Spleen (tissue), 11 donors: Measurements from ENCODE around the gene CA12. TPM values are rescaled to one million over a fixed set of nuclear protein-coding genes. Genes with fewer than 3 reads are reported as not detected.

Experiments used
- DNase-seq: peaks from one replicate; pipeline ENCODE4 v3.0.0-alpha.2; 2020
- H3K27ac ChIP-seq, 8 donors: fragments of 200-600 bp; sonication (generic) in 7 of 8; 1 replicate in 4 of 8; 2 replicates in 4 of 8; pipeline versions ENCODE4 v1.5.0 to v1.8.0; 2016 to 2021; ENCODE audit warnings: inconsistent platforms in 4 of 8, mild to moderate bottlenecking in 4 of 8, moderate library complexity in 1 of 8
- H3K27me3 ChIP-seq, 7 donors: fragments of 200-600 bp; sonication (generic) in 6 of 7; replicated peaks in 1 of 7; 1 replicate in 4 of 7; 2 replicates in 3 of 7; pipeline versions ENCODE4 v1.5.0 to v1.8.0; 2016 to 2021; ENCODE audit warnings: inconsistent platforms in 3 of 7, mild to moderate bottlenecking in 1 of 7
- H3K36me3 ChIP-seq, 6 donors: fragments of 200-600 bp; sonication (generic) in 5 of 6; 1 replicate in 4 of 6; 2 replicates in 2 of 6; pipeline versions ENCODE4 v1.5.0 to v1.8.0; 2016 to 2021; ENCODE audit warnings: inconsistent platforms in 2 of 6
- H3K4me1 ChIP-seq, 6 donors: fragments of 200-600 bp; sonication (generic) in 5 of 6; 1 replicate in 3 of 6; 2 replicates in 3 of 6; pipeline versions ENCODE4 v1.5.0 to v1.8.0; 2016 to 2021; ENCODE audit warnings: inconsistent platforms in 3 of 6
- H3K4me3 ChIP-seq, 8 donors: fragments of 200-600 bp; sonication (generic) in 7 of 8; 1 replicate in 4 of 8; 2 replicates in 4 of 8; pipeline versions ENCODE4 v1.5.0 to v1.8.0; 2016 to 2021; ENCODE audit warnings: inconsistent platforms in 4 of 8, mild to moderate bottlenecking in 4 of 8, moderate library complexity in 2 of 8
- H3K9me3 ChIP-seq, 8 donors: fragments of 200-600 bp; sonication (generic) in 7 of 8; 1 replicate in 4 of 8; 2 replicates in 4 of 8; pipeline versions ENCODE4 v1.5.0 to v1.8.0; 2016 to 2021; ENCODE audit warnings: inconsistent platforms in 4 of 8
- CTCF ChIP-seq, 11 experiments: fragments of 200-600 bp in 7 of 11; fragments of 450-650 bp in 4 of 11; sonication (generic) in 4 of 11; IDR thresholded peaks in 8 of 11; conservative IDR thresholded peaks in 3 of 11; 1 replicate in 7 of 11; 2 replicates in 4 of 11; pipeline versions ENCODE4 v1.4.0 to v1.8.0; 2016 to 2021; ENCODE audit warnings: antibody characterized with exemption in 11 of 11, inconsistent platforms in 4 of 11, mild to moderate bottlenecking in 1 of 11
- POLR2A ChIP-seq, 3 donors: fragments of 450-650 bp; IDR thresholded peaks; one replicate each; pipeline ENCODE4 v1.5.1; 2017; ENCODE audit warnings: antibody characterized with exemption in 3 of 3, mild to moderate bottlenecking in 1 of 3
- POLR2AphosphoS5 ChIP-seq, 3 donors: sonication (generic); formaldehyde crosslinking; IDR thresholded peaks; one replicate each; pipeline ENCODE4 v1.5.1; 2017; ENCODE audit warnings: antibody characterized with exemption in 3 of 3
- WGBS, 5 donors: extraction: QIAGEN DNeasy Blood & Tissue Kit in 3 of 5; methylation state at CpG; one replicate each; pipeline versions ENCODE4 v1.1.5 to v1.1.7; 2013 to 2018; 5-methylcytosine and 5-hydroxymethylcytosine counted together
- intact Hi-C: fragments of 100-400 bp; cut with DNase I; formaldehyde crosslinking; loops from one replicate; pipeline ENCODE4 v1.15.0; 2023; ENCODE audit warnings: low total_unique reads
- polyA plus RNA-seq, 3 donors: library from polyadenylated mRNA; stranded (reverse); fragments of 200-250 nt; gene quantifications; one replicate each; pipeline ENCODE4 v1.2.1, GENCODE V29; 2013
- total RNA-seq, 7 donors: library from RNA; depleted of rRNA in 3 of 7; stranded (reverse); fragments of >200 nt in 3 of 7; fragmentation: NEBNext Ultra II Directional in 4 of 7; extraction: Animal tissue kit (Norgen Biotek cat#: 25700) in 4 of 7; gene quantifications; one replicate each; pipeline versions ENCODE4 v1.1.0 to v1.2.1, GENCODE V29; 2016 to 2021
- donor health status: healthy with polysubstance abuse.
- donor health status: DM: no; HTN: no; CAD: no; lungs with moderate emphysema.
- donor health status: DM: no; HTN: no; CAD: no.
- donor health status: Bipolar disorder and iron deficiency.
- donor health status: healthy.
- donor health status: DM: no; HTN: no; CAD: no.
- donor health status: DM: yes; HTN: yes; CAD: no.

The CA12 gene
- total and polyA plus RNA-seq, 10 donors = 0.02 to 3.3 (median 0.42) TPM

- DNase-seq = no peak
- TF ChIP-seq POLR2AphosphoS5 (IDR thresholded peaks at IDR 0.05) (no peak), CTCF (IDR thresholded peaks at IDR 0.05 in 8 of 11, conservative IDR thresholded peaks at IDR 0.05 in 3 of 11) (no peak), POLR2A (IDR thresholded peaks at IDR 0.05) (no peak)
- no peak overlapping the region for H3K4me3 ChIP-seq
- no peaks in the 10 kb centered on the region for H3K36me3 ChIP-seq
- no peaks in the 10 kb centered on the region for H3K27me3 ChIP-seq
- peaks cover 0 to 17% (median 2%) of the 10 kb centered on the region in 6 donors for H3K4me1 ChIP-seq
- no peak overlapping the region for H3K27ac ChIP-seq
- no peaks in the 10 kb centered on the region for H3K9me3 ChIP-seq
- intact Hi-C loops = no loop called here
- 73 to 85% (median 79%) methylated on average over 4 of the region's 4 CpGs for WGBS, 5 donors
Observed at GRCh38 chr15:63360170-63360569, 21.5 kb downstream of the CA12 start.

GRCh38 chr15:63358241-63359029 lies 23.2 kb downstream of the CA12 start:
- no peak for TF ChIP-seq CTCF (IDR thresholded peaks at IDR 0.05 in 8 of 11, conservative IDR thresholded peaks at IDR 0.05 in 3 of 11)
- no peak for TF ChIP-seq POLR2AphosphoS5 (IDR thresholded peaks at IDR 0.05)
- TF ChIP-seq POLR2A (IDR thresholded peaks at IDR 0.05) = no peak
- no peaks in the 10 kb centered on the region for H3K9me3 ChIP-seq
- WGBS, 5 donors = 66 to 88% (median 84%) methylated on average over 15 of the region's 15 CpGs
- H3K4me1 ChIP-seq = peaks cover 0 to 15% (median 2%) of the 10 kb centered on the region in 6 donors
- DNase-seq = no peak
- no peak overlapping the region for H3K4me3 ChIP-seq
- no peaks in the 10 kb centered on the region for H3K27me3 ChIP-seq
- intact Hi-C loops = no loop called here
- H3K27ac ChIP-seq = no peak overlapping the region
- no peaks in the 10 kb centered on the region for H3K36me3 ChIP-seq

GRCh38 chr15:63357731-63358130 lies 23.9 kb downstream of the CA12 start:
- TF ChIP-seq CTCF (IDR thresholded peaks at IDR 0.05 in 8 of 11, conservative IDR thresholded peaks at IDR 0.05 in 3 of 11) (no peak), POLR2A (IDR thresholded peaks at IDR 0.05) (no peak), POLR2AphosphoS5 (IDR thresholded peaks at IDR 0.05) (no peak)
- Histone ChIP-seq H3K4me3 (no peak overlapping the region), H3K27ac (no peak overlapping the region), H3K36me3 (no peaks in the 10 kb centered on the region), H3K27me3 (no peaks in the 10 kb centered on the region), H3K4me1 (peaks cover 0 to 10% (median 2%) of the 10 kb centered on the region in 6 donors), H3K9me3 (no peaks in the 10 kb centered on the region)
- no peak for DNase-seq
- intact Hi-C loops = no loop called here
- 86 to 90% (median 86%) methylated on average over 3 of the region's 3 CpGs for WGBS, 5 donors

- WGBS, 5 donors = 68 to 84% (median 80%) methylated on average over 4 of the region's 4 CpGs
- Histone ChIP-seq H3K4me1 (peaks cover 0 to 4% (median 0%) of the 10 kb centered on the region in 6 donors), H3K4me3 (no peak overlapping the region), H3K27me3 (no peaks in the 10 kb centered on the region), H3K27ac (no peak overlapping the region), H3K9me3 (no peaks in the 10 kb centered on the region), H3K36me3 (no peaks in the 10 kb centered on the region)
- DNase-seq = no peak
- TF ChIP-seq POLR2AphosphoS5 (IDR thresholded peaks at IDR 0.05) (no peak), POLR2A (IDR thresholded peaks at IDR 0.05) (no peak), CTCF (IDR thresholded peaks at IDR 0.05 in 8 of 11, conservative IDR thresholded peaks at IDR 0.05 in 3 of 11) (no peak)
- intact Hi-C loops = no loop called here
Observed at GRCh38 chr15:63357061-63357460, 24.6 kb downstream of the CA12 start.
